ENCODE measurements around the gene PNO1.
A peak's percentile ranks its signal among the peaks of the same experiment; 100 is the strongest.

The PNO1 gene

DNA sequence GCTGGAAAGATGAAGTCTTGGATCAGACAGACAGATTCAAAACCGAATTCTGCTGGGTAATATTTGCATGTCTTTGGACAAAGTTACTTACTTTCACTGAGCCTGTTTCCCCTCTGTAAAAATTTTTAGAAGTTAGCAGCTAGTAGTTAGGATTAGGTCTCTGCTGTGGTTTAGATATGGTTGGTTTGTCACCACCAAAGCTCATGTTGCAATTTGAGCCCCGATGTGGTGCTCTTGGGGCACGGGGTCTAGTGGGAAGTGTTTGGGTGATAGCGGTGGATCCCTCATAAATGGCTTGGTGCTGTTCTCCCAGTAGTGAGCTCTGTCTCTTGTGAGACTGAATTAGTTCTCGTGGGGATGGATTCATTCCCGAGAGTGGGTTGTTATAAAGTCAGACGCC lies 38.9 kb upstream of the PNO1 start:
- no peak for TF ChIP-seq YY1 (IDR thresholded peaks at IDR 0.05; ENCODE audit: low read depth)
- TF ChIP-seq TEAD4 (IDR thresholded peaks at IDR 0.05): no peak
- TF ChIP-seq ZBTB7A (IDR thresholded peaks at IDR 0.05; ENCODE audit: low read depth): no peak
- TF ChIP-seq EP300 (IDR thresholded peaks at IDR 0.05; ENCODE audit: borderline replicate concordance): no peak
- no peak for TF ChIP-seq EGR1 (IDR thresholded peaks at IDR 0.05)
- TF ChIP-seq RAD21 (IDR thresholded peaks at IDR 0.05; ENCODE audit: low read depth): no peak

DNA sequence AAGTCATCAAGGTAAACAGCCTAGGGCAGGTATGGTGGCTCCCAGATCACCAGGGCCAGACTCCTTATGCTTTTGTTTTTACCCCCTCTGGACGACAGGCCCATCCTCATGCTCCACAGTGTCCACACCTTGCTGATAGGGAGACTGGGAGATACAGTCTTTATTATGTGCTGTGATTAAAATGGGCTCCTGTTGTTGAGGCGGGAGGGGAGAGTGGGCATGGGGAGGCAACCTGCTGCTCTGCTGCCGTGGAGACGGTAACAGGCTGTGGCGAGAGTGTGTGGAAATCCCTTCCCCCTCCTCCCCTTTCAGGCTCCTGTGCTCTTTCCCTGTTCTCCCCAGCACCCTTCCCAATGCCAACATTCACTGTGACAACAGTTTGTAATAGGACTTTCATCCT lies 38.2 kb upstream of the PNO1 start:
- TF ChIP-seq EGR1 (IDR thresholded peaks at IDR 0.05) (no peak), FOXM1 (IDR thresholded peaks at IDR 0.05; ENCODE audit: borderline replicate concordance, low read depth) (no peak), ZBTB7A (IDR thresholded peaks at IDR 0.05; ENCODE audit: low read depth) (no peak), CREB1 (IDR thresholded peaks at IDR 0.05; ENCODE audit: low read depth) (no peak), RAD21 (IDR thresholded peaks at IDR 0.05; ENCODE audit: low read depth) (no peak), EP300 (IDR thresholded peaks at IDR 0.05; ENCODE audit: borderline replicate concordance) (no peak), TCF12 (IDR thresholded peaks at IDR 0.05; ENCODE audit: low read depth) (no peak), NFIC (IDR thresholded peaks at IDR 0.05) (no peak), CEBPB (IDR thresholded peaks at IDR 0.05) (no peak), TEAD4 (IDR thresholded peaks at IDR 0.05) (no peak), YY1 (IDR thresholded peaks at IDR 0.05; ENCODE audit: low read depth) (no peak), TAF1 (IDR thresholded peaks at IDR 0.05; ENCODE audit: low read depth) (no peak)
- TF ChIP-seq, protein P1, sequence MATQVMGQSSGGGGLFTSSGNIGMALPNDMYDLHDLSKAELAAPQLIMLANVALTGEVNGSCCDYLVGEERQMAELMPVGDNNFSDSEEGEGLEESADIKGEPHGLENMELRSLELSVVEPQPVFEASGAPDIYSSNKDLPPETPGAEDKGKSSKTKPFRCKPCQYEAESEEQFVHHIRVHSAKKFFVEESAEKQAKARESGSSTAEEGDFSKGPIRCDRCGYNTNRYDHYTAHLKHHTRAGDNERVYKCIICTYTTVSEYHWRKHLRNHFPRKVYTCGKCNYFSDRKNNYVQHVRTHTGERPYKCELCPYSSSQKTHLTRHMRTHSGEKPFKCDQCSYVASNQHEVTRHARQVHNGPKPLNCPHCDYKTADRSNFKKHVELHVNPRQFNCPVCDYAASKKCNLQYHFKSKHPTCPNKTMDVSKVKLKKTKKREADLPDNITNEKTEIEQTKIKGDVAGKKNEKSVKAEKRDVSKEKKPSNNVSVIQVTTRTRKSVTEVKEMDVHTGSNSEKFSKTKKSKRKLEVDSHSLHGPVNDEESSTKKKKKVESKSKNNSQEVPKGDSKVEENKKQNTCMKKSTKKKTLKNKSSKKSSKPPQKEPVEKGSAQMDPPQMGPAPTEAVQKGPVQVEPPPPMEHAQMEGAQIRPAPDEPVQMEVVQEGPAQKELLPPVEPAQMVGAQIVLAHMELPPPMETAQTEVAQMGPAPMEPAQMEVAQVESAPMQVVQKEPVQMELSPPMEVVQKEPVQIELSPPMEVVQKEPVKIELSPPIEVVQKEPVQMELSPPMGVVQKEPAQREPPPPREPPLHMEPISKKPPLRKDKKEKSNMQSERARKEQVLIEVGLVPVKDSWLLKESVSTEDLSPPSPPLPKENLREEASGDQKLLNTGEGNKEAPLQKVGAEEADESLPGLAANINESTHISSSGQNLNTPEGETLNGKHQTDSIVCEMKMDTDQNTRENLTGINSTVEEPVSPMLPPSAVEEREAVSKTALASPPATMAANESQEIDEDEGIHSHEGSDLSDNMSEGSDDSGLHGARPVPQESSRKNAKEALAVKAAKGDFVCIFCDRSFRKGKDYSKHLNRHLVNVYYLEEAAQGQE (IDR thresholded peaks at IDR 0.05; ENCODE audit: low read depth): no peak
- TF ChIP-seq, protein P2, sequence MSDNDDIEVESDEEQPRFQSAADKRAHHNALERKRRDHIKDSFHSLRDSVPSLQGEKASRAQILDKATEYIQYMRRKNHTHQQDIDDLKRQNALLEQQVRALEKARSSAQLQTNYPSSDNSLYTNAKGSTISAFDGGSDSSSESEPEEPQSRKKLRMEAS (IDR thresholded peaks at IDR 0.05): no peak
- TF ChIP-seq, protein P3, sequence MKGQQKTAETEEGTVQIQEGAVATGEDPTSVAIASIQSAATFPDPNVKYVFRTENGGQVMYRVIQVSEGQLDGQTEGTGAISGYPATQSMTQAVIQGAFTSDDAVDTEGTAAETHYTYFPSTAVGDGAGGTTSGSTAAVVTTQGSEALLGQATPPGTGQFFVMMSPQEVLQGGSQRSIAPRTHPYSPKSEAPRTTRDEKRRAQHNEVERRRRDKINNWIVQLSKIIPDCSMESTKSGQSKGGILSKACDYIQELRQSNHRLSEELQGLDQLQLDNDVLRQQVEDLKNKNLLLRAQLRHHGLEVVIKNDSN (IDR thresholded peaks at IDR 0.05): no peak

DNA sequence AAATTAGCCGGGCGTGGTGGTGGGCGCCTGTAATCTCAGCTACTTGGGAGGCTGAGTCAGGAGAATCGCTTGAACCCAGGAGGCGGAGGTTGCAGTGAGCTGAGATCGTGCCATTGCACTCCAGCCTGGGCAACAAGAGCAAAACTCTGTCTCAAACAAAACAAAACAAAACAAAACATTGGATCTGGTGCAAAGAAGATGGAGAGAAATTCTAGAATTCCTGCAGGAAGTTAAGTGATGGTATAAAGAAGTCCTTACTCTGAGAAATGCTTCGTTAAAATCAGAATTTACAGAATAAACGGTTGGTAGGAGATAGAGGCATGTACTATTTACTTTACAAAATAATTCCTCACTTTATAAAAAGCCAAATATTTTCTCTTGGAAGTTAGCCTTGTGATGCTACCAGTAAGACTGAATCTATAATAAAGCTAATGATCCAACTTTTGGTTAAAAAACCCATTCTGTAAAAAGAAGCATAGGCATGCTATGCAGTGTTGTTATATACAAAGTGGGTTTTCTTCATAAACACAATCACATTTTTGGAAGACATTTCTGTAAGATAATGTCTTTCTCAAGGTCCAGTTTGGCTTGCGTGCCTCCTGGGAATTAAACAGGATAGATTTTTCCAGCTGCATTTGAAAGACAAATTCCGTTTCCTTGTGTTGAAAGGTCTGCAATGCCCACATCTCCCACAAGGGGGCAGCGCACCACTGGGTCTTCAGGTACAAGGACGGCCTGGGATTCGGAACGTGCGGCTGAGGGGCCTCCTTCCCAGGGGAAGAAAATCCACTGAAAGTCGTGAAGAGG lies 35.6 kb upstream of the PNO1 start:
- TF ChIP-seq, protein P2 (IDR thresholded peaks at IDR 0.05): 0 out of 2 replicates have a peak, but pooled peaks have one; percentile 22
- TF ChIP-seq RAD21 (IDR thresholded peaks at IDR 0.05; ENCODE audit: low read depth) (peak; percentile 88), TCF12 (IDR thresholded peaks at IDR 0.05; ENCODE audit: low read depth) (no peak)

DNA sequence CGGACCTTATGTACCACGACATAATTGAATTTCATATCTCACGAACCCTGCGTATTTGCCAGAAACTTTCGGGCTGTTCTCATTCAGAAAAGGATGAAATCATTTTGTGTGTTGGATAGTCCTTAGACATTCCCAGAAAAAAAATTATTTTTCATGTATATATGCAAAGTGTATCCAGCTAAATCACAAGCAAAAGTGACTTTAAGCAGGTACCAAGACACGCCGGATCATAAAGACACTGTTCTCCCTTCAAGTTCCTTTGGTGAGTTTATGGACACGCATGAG lies 35.1 kb upstream of the PNO1 start:
- TF ChIP-seq YY1 (IDR thresholded peaks at IDR 0.05; ENCODE audit: low read depth) (no peak), TAF1 (IDR thresholded peaks at IDR 0.05; ENCODE audit: low read depth) (no peak), RAD21 (IDR thresholded peaks at IDR 0.05; ENCODE audit: low read depth) (no peak), CREB1 (IDR thresholded peaks at IDR 0.05; ENCODE audit: low read depth) (no peak), ZBTB7A (IDR thresholded peaks at IDR 0.05; ENCODE audit: low read depth) (no peak), EP300 (IDR thresholded peaks at IDR 0.05; ENCODE audit: borderline replicate concordance) (no peak), EGR1 (IDR thresholded peaks at IDR 0.05) (no peak), TCF12 (IDR thresholded peaks at IDR 0.05; ENCODE audit: low read depth) (no peak), NFIC (IDR thresholded peaks at IDR 0.05) (no peak), TEAD4 (IDR thresholded peaks at IDR 0.05) (no peak), CEBPB (IDR thresholded peaks at IDR 0.05) (no peak), FOXM1 (IDR thresholded peaks at IDR 0.05; ENCODE audit: borderline replicate concordance, low read depth) (no peak)
- TF ChIP-seq, protein P2 (IDR thresholded peaks at IDR 0.05): no peak
- TF ChIP-seq, protein P3 (IDR thresholded peaks at IDR 0.05): no peak
- TF ChIP-seq, protein P1 (IDR thresholded peaks at IDR 0.05; ENCODE audit: low read depth): no peak

DNA sequence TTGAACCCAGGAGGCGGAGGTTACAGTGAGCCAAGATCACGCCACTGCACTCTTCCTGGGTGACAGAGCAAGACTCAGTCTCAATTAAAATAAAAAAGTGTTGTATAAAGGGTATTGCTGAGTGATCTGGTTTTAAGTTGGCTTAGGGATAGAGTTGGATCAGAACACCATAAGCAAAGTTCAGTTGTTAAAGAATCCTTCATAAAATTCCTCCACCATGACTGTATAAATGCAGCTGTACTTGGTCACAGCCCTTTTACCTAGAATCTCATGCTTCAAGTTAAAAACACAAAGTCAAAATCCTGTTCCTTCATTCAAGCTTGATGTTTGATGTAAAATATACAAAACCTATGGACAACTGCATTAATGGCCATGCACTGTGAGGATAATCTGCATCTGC lies 33.4 kb upstream of the PNO1 start:
- TF ChIP-seq EP300 (IDR thresholded peaks at IDR 0.05; ENCODE audit: borderline replicate concordance): no peak
- no peak for TF ChIP-seq EGR1 (IDR thresholded peaks at IDR 0.05)
- no peak for TF ChIP-seq CREB1 (IDR thresholded peaks at IDR 0.05; ENCODE audit: low read depth)
- TF ChIP-seq, protein P1 (IDR thresholded peaks at IDR 0.05; ENCODE audit: low read depth): no peak
- no peak for TF ChIP-seq CEBPB (IDR thresholded peaks at IDR 0.05)
- TF ChIP-seq FOXM1 (IDR thresholded peaks at IDR 0.05; ENCODE audit: borderline replicate concordance, low read depth): no peak
- TF ChIP-seq, protein P2 (IDR thresholded peaks at IDR 0.05): no peak
- TF ChIP-seq YY1 (IDR thresholded peaks at IDR 0.05; ENCODE audit: low read depth): no peak
- no peak for TF ChIP-seq TEAD4 (IDR thresholded peaks at IDR 0.05)
- no peak for TF ChIP-seq TAF1 (IDR thresholded peaks at IDR 0.05; ENCODE audit: low read depth)
- TF ChIP-seq NFIC (IDR thresholded peaks at IDR 0.05): no peak
- no peak for TF ChIP-seq RAD21 (IDR thresholded peaks at IDR 0.05; ENCODE audit: low read depth)
- TF ChIP-seq, protein P3 (IDR thresholded peaks at IDR 0.05): no peak
- TF ChIP-seq TCF12 (IDR thresholded peaks at IDR 0.05; ENCODE audit: low read depth): no peak
